Mesothelial cell of epicardium (in vitro differentiated cells): ENCODE measurements around the gene APLP1. TPM values are rescaled to one million over a fixed set of nuclear protein-coding genes. Genes with fewer than 3 reads are reported as not detected.

Experiments
- DNase-seq, 2 experiments: peaks; one replicate each; pipeline ENCODE4 v3.0.0; 2021; ENCODE audit warnings: low spot score in 2 of 2; ENCODE audit not compliant: unreplicated experiment in 2 of 2
- H3K27ac Mint-ChIP-seq: 2 replicates; pipeline ENCODE4 v1.8.0; 2021; ENCODE audit warnings: mixed read lengths
- H3K27me3 Mint-ChIP-seq: 2 replicates; pipeline ENCODE4 v1.8.0; 2021; ENCODE audit warnings: low read depth, mixed read lengths
- H3K36me3 Mint-ChIP-seq: 2 replicates; pipeline ENCODE4 v1.8.0; 2021; ENCODE audit warnings: mixed read lengths
- H3K4me1 Mint-ChIP-seq: 2 replicates; pipeline ENCODE4 v1.8.0; 2021; ENCODE audit warnings: mixed read lengths
- H3K4me3 Mint-ChIP-seq: 2 replicates; pipeline ENCODE4 v1.8.0; 2021; ENCODE audit warnings: mild to moderate bottlenecking, moderate library complexity, mixed read lengths
- H3K9me3 Mint-ChIP-seq: 2 replicates; pipeline ENCODE4 v1.8.0; 2021; ENCODE audit warnings: mixed read lengths
- total RNA-seq: library from RNA; stranded (reverse); gene quantifications from 3 replicates; pipeline ENCODE4 v1.2.1, GENCODE V29; 2021
- TF ChIP-seq, protein P1 (sequence below): fragments of 200-600 bp; sonication (generic); IDR thresholded peaks from one replicate; pipeline ENCODE4 v1.5.0; 2021; ENCODE audit warnings: antibody characterized with exemption; ENCODE audit not compliant: unreplicated experiment

The APLP1 gene
- total RNA-seq, 1 donor from 2014 or later: 137 TPM

DNA sequence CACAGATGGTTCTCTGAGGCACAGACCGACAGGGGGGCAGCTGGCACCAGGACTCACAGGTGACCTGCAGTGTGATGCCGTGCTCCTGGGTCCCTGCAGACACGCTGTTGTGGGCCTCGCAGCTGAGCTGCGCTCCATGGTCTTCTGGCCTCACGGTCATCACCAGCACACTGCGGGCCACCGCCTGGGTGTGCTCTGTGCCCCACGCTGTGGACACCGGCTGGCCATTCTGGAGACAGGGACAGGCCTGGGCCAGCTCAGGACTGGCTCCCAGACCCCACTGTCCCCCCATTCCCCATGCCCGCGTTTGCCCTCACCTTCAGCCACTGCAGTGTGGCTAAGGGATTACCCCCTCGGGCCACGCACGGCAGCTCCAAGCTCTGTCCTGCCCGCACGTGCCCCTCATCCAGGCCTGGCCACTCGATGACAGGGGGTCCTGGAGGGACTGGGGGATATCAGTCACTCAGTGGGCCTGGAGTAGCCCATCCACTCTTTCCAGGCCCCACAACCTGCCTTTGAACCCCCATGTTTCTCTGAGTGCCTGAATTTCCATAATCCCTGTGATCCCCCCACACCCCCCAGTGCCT, 19.4 kb upstream of the APLP1 start:
- Mint-ChIP-seq H3K27ac (no peak overlapping the region), H3K9me3 (no peaks in the 10 kb centered on the region), H3K4me1 (peaks cover 19% of the 10 kb centered on the region), H3K27me3 (peaks cover 93% of the 10 kb centered on the region), H3K36me3 (no peaks in the 10 kb centered on the region), H3K4me3 (no peak overlapping the region)
- TF ChIP-seq, protein P1, sequence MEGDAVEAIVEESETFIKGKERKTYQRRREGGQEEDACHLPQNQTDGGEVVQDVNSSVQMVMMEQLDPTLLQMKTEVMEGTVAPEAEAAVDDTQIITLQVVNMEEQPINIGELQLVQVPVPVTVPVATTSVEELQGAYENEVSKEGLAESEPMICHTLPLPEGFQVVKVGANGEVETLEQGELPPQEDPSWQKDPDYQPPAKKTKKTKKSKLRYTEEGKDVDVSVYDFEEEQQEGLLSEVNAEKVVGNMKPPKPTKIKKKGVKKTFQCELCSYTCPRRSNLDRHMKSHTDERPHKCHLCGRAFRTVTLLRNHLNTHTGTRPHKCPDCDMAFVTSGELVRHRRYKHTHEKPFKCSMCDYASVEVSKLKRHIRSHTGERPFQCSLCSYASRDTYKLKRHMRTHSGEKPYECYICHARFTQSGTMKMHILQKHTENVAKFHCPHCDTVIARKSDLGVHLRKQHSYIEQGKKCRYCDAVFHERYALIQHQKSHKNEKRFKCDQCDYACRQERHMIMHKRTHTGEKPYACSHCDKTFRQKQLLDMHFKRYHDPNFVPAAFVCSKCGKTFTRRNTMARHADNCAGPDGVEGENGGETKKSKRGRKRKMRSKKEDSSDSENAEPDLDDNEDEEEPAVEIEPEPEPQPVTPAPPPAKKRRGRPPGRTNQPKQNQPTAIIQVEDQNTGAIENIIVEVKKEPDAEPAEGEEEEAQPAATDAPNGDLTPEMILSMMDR: no peak
- DNase-seq: no peak

DNA sequence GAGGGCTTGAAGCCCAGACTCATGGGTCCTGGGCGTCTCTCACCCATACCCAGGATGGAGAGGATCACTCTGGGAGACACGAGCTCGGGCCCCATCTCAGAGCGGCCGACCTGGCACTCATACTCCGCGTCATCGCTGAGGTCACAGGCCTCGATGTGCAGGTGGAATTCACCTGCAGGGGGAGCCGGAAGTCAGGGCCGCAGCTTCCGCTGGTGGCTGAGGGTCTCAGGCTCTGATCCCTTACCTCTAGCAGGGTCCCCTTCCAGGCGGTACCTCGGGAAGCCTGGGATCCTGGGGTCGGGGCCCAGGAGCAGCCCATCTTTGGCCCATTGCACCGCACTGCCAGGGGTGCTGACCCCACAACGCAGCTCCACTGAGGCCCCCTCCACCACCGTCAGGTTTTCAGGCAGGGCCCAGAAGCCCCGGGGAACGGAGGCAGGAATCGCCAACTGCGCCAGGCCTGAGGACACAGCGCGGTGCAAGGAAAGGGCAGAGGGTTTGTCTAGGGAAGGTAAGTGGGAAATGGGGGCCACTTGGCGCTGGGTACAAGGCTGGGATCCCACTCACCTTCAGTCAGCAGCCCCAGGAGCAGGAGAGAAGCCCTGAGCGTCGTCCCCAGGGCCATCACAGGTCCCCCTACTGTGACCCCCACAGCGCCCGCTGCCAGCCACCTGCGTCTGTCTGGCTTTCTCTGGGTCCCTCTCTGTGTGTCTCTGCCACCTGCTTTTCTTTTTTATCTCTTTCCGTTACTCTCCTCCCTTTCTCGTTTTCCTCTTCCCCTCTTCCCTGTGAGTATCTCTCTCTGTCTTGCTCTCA, 17.0 kb upstream of the APLP1 start:
- H3K27ac Mint-ChIP-seq: no peak overlapping the region
- no peak overlapping the region for H3K4me3 Mint-ChIP-seq
- peaks cover 16% of the 10 kb centered on the region for H3K4me1 Mint-ChIP-seq
- no peak for DNase-seq
- H3K36me3 Mint-ChIP-seq: no peaks in the 10 kb centered on the region
- H3K27me3 Mint-ChIP-seq: peaks cover 89% of the 10 kb centered on the region
- H3K9me3 Mint-ChIP-seq: no peaks in the 10 kb centered on the region
- TF ChIP-seq, protein P1: no peak

DNA sequence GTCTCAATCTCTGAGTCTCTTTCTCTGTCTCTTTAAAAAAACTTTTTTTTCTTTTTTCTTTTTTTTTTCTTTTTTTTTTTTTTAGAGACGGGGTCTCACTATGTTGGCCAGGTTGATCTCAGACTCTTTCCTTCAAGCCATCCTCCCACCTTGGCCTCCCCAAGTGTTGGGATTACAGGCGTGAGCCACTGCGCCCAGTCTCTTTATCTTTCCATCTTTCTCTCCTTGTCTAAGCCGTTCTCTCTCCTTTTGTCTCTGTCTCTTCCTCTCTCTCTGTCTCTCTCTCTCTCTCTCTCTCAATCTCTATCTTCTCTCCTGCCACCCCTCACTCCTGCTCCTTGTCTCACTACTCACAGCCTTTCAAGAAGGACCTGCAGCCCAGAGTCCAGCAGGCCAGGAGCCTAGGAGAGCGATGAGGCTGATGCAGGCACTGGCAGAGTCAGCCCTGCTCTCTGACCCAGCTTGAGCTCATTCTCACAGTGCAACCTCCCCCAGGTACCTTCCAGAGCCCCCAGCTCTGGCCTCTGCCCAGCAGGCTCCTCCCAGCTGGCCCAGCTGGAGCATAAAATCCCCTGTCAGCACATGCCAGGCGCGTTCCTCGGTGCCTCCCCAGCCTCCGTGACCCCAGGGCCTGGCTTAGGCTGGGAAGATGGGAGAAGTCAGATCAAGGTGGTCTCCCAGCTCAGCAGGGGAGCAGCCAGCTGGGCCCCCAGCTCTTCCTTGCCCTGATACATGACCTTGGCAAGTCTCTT, 16.2 kb upstream of the APLP1 start, which contains the start of gene NPHS1:
Gene NPHS1 (minus strand): TSS at position 476 of the 752 bp plus-strand sequence. CDS start 667 bp downstream, outside the sequence.
- no peak within 1 kb of the TSS for H3K27ac Mint-ChIP-seq
- no peaks in the 10 kb centered on the region for H3K36me3 Mint-ChIP-seq
- H3K4me1 Mint-ChIP-seq: peaks cover 16% of the 10 kb centered on the region
- peaks cover 89% of the 10 kb centered on the region for H3K27me3 Mint-ChIP-seq
- no peaks in the 10 kb centered on the region for H3K9me3 Mint-ChIP-seq
- no peak within 1 kb of the TSS for H3K4me3 Mint-ChIP-seq
- DNase-seq: no peak
- TF ChIP-seq, protein P1: no peak

DNA sequence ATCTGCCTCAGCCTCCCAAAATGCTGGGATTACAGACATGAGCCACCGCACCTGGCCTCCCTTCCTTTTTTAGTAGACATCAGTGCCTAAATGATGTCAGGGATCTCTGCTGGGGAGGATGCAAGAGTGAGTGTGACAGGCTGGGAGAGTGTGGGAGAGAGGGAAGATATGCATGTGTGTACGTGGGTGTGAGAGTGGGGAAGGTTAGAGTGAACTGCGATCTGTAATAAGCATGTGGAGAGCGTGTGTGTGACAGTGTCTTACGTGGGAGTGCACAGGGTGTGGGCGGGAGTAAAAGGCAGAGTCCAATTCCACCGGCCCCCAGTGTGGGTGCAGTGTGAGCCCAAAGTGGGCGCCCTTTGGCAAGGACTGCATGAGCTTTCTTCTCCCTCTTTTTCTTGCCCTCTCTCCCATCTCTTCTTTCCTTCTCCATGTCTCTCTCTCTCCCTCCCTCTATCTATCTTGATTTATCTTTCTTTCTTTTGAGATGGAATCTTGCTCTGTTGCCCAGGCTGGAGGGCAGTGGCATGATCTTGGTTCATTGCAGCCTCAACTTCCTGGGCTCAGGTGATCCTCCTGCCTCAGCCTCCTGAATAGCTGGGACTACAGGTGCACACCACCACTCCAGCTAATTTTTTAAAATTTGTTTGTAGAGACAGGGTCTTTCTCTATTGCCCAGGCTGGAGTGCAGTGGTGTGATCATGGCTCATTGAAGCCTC, 15.2 kb upstream of the APLP1 start:
- Mint-ChIP-seq H3K27me3 (peaks cover 89% of the 10 kb centered on the region), H3K9me3 (no peaks in the 10 kb centered on the region), H3K4me1 (peaks cover 16% of the 10 kb centered on the region), H3K36me3 (no peaks in the 10 kb centered on the region), H3K27ac (no peak overlapping the region), H3K4me3 (no peak overlapping the region)
- TF ChIP-seq, protein P1: no peak
- DNase-seq: no peak

DNA sequence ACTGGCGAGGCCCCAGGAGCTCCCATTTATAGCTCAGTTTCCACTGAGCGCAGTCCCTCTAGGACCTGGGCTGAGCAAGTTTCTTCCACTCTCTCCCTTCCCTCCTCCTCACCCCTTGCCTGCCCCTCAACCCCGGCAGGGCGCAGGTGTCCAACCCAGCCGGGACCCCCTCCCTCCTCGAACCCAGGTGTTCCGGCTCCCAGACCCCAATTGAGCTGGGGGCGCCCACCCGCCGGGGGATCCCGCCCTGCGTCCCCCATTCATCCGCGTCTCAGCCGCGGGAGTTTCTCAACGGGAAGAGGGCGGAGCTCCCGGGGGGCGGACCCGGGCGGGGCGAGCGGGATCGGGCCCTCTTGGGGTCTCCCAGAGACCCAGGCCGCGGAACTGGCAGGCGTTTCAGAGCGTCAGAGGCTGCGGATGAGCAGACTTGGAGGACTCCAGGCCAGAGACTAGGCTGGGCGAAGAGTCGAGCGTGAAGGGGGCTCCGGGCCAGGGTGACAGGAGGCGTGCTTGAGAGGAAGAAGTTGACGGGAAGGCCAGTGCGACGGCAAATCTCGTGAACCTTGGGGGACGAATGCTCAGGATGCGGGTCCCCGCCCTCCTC, 11.7 kb upstream of the APLP1 start, which contains the start of gene KIRREL2:
Gene KIRREL2 (plus strand): TSS at position 366 of the 604 bp plus-strand sequence. CDS start 209 bp downstream, at position 575.
- Mint-ChIP-seq H3K36me3 (no peaks in the 10 kb centered on the region), H3K27me3 (peaks cover 90% of the 10 kb centered on the region), H3K4me1 (peaks cover 23% of the 10 kb centered on the region), H3K27ac (no peak within 1 kb of the TSS), H3K4me3 (peak within 1 kb of the TSS; percentile 69), H3K9me3 (no peaks in the 10 kb centered on the region)
- TF ChIP-seq, protein P1: no peak
- DNase-seq: peak in 1 of 2 experiments; percentile 63
